ENCODE measurements around the gene MINDY4.

DNA sequence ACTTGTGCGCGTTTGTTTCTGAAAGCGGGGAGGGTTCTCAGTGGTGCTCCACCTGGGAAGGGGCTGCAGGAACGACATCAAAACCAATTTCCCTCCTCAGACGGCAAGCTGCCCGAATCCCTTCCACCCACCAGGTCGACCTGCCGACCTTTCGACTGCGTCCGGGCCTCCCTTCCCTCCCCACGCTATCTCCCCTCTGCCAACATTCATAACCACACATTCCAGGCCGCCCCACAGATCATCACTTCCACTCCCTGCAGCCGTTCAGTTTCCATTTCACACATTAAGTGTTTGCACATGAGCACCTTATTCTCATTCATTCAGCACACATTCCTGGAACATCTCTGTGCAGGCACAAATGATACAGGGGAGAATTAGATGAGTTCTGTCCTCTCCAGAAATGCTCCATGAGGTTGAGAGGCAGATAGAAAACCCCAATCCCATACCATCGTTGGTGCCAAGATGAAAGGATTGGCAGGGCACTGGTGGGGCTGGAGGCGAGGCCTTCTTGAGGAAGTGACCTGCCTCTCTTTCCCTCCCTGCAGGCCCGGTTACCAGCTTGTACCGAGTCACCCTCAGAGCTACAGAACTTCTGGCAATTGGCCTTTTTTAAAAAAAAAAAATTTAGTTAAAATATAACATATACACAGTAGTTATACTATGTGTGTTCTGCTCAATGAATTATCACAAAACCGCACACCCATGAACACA is 70.0 kb downstream of the MINDY4 start:
- no peak for TF ChIP-seq POLR2A (IDR thresholded peaks at IDR 0.05)
- TF ChIP-seq, protein P1, sequence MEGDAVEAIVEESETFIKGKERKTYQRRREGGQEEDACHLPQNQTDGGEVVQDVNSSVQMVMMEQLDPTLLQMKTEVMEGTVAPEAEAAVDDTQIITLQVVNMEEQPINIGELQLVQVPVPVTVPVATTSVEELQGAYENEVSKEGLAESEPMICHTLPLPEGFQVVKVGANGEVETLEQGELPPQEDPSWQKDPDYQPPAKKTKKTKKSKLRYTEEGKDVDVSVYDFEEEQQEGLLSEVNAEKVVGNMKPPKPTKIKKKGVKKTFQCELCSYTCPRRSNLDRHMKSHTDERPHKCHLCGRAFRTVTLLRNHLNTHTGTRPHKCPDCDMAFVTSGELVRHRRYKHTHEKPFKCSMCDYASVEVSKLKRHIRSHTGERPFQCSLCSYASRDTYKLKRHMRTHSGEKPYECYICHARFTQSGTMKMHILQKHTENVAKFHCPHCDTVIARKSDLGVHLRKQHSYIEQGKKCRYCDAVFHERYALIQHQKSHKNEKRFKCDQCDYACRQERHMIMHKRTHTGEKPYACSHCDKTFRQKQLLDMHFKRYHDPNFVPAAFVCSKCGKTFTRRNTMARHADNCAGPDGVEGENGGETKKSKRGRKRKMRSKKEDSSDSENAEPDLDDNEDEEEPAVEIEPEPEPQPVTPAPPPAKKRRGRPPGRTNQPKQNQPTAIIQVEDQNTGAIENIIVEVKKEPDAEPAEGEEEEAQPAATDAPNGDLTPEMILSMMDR (IDR thresholded peaks at IDR 0.05): no peak
